ENCODE measurements around the gene MYOZ3. TPM values are rescaled to one million over a fixed set of nuclear protein-coding genes. Genes with fewer than 3 reads are reported as not detected.

MYOZ3 gene
- total and polyA plus RNA-seq, 4 donors: 0.03 to 0.09 (median 0.04) TPM; not detected in 1

DNA sequence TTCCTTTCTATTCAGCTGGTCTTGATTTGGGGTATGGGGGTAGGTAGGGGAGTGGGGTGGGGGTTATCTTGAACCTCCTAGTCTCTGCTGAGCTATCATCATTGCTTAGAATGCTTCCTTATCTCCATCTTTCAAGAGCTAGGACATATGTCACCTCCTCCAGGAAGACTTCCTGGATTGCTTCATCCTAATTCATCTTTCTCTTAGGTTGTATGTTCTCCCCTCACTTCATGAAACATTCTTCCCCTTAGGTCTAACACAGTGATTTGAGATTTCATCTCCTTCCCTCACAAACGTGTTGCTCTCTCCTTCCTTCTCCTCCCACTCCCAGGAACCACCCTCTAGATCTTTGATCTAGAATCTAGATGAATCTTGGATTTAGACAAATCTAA lies 23.0 kb upstream of the MYOZ3 start (continued):
- TF ChIP-seq, protein P1, sequence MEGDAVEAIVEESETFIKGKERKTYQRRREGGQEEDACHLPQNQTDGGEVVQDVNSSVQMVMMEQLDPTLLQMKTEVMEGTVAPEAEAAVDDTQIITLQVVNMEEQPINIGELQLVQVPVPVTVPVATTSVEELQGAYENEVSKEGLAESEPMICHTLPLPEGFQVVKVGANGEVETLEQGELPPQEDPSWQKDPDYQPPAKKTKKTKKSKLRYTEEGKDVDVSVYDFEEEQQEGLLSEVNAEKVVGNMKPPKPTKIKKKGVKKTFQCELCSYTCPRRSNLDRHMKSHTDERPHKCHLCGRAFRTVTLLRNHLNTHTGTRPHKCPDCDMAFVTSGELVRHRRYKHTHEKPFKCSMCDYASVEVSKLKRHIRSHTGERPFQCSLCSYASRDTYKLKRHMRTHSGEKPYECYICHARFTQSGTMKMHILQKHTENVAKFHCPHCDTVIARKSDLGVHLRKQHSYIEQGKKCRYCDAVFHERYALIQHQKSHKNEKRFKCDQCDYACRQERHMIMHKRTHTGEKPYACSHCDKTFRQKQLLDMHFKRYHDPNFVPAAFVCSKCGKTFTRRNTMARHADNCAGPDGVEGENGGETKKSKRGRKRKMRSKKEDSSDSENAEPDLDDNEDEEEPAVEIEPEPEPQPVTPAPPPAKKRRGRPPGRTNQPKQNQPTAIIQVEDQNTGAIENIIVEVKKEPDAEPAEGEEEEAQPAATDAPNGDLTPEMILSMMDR (IDR thresholded peaks at IDR 0.05; ENCODE audit: low read depth, low read length, missing input control): no peak
- TF ChIP-seq GABPA (IDR thresholded peaks at IDR 0.05 in 1 of 2, conservative IDR thresholded peaks at IDR 0.05 in 1 of 2): no peak
- no peak for TF ChIP-seq FOXA1 (IDR thresholded peaks at IDR 0.05)
- TF ChIP-seq, protein P2, sequence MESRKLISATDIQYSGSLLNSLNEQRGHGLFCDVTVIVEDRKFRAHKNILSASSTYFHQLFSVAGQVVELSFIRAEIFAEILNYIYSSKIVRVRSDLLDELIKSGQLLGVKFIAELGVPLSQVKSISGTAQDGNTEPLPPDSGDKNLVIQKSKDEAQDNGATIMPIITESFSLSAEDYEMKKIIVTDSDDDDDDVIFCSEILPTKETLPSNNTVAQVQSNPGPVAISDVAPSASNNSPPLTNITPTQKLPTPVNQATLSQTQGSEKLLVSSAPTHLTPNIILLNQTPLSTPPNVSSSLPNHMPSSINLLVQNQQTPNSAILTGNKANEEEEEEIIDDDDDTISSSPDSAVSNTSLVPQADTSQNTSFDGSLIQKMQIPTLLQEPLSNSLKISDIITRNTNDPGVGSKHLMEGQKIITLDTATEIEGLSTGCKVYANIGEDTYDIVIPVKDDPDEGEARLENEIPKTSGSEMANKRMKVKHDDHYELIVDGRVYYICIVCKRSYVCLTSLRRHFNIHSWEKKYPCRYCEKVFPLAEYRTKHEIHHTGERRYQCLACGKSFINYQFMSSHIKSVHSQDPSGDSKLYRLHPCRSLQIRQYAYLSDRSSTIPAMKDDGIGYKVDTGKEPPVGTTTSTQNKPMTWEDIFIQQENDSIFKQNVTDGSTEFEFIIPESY (IDR thresholded peaks at IDR 0.05): no peak
- TF ChIP-seq YY1 (IDR thresholded peaks at IDR 0.05): no peak
- TF ChIP-seq FOXA2 (IDR thresholded peaks at IDR 0.05): no peak
- TF ChIP-seq HNF4G (IDR thresholded peaks at IDR 0.05): no peak

DNA sequence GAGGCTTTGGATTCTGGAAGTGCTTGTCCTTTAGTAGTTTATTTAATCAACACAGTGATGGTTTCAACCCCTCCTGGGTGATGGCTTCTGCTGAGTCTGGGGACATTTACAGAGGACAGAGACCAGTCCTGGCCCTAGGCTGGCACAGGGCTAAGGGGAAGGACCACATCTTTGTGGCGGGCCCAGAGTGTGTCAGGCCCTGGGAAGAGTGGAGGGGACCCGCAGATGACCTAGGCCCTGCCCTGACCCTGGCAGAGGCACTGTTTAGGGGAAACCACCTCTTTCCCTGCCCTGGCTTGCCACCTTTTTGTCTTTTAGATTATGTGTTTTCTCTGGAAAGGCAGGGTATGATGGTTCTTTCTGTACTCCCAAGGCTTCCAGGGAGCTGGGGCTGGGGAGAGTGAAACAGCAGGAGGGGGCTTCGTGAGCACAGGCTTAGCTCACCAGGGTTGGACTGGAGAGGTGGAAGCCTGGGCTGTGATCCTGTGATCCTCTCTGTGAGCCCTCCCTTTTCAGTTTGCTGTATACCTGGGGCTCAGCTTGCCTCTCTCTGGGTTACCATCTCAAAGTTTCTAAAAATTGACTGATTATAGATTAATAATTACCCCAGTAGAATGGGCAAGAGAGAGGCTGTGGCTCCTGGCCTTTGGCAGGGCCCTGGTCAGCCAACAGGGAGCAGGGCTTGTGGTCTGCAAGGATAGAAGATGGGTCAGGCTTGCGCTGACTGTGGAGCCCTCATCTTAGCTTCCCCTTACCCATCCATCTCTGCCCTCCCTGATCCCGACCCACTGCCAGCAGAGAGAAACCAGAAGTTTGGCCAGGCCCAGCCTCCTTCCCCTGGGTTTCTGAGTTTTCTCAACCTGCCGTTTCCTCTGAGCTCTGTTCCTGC lies 22.3 kb upstream of the MYOZ3 start:
- DNase-seq (ENCODE audit: low spot score): no peak
- H3K4me1 ChIP-seq (ENCODE audit: control insufficient read depth in 4 of 4, insufficient read depth in 4 of 4, low read length in 3 of 4): peaks cover 20 to 81% (median 72%) of the 10 kb centered on the region in 4 donors
- H3K4me3 ChIP-seq (ENCODE audit: low read depth in 1 of 3, low read length in 3 of 3): peak overlapping the region in 1 of 3 donors; percentile 96
- WGBS: 28% methylated on average over 6 of the region's 6 CpGs
- no peaks in the 10 kb centered on the region for H3K27me3 ChIP-seq (ENCODE audit: control insufficient read depth in 4 of 4, insufficient read depth in 4 of 4, low read length in 3 of 4)
- TF ChIP-seq RAD21 (IDR thresholded peaks at IDR 0.05) (peak in 1 of 2 donors; percentile 43), YY1 (IDR thresholded peaks at IDR 0.05) (peak; percentile 85), FOXA2 (IDR thresholded peaks at IDR 0.05) (no peak), GABPA (IDR thresholded peaks at IDR 0.05 in 1 of 2, conservative IDR thresholded peaks at IDR 0.05 in 1 of 2) (no peak), SP1 (IDR thresholded peaks at IDR 0.05) (peak; percentile 73), JUND (IDR thresholded peaks at IDR 0.05) (peak in 1 of 2 donors; percentile 33), RXRA (IDR thresholded peaks at IDR 0.05) (peak; percentile 51 to 74), HNF4A (conservative IDR thresholded peaks at IDR 0.05) (peak; percentile 50 to 53), FOXA1 (IDR thresholded peaks at IDR 0.05) (no peak)
- TF ChIP-seq, protein P3, sequence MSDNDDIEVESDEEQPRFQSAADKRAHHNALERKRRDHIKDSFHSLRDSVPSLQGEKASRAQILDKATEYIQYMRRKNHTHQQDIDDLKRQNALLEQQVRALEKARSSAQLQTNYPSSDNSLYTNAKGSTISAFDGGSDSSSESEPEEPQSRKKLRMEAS (IDR thresholded peaks at IDR 0.05): peak; percentile 50
- TF ChIP-seq, protein P1 (IDR thresholded peaks at IDR 0.05; ENCODE audit: low read depth, low read length, missing input control): no peak
- TF ChIP-seq, protein P4, sequence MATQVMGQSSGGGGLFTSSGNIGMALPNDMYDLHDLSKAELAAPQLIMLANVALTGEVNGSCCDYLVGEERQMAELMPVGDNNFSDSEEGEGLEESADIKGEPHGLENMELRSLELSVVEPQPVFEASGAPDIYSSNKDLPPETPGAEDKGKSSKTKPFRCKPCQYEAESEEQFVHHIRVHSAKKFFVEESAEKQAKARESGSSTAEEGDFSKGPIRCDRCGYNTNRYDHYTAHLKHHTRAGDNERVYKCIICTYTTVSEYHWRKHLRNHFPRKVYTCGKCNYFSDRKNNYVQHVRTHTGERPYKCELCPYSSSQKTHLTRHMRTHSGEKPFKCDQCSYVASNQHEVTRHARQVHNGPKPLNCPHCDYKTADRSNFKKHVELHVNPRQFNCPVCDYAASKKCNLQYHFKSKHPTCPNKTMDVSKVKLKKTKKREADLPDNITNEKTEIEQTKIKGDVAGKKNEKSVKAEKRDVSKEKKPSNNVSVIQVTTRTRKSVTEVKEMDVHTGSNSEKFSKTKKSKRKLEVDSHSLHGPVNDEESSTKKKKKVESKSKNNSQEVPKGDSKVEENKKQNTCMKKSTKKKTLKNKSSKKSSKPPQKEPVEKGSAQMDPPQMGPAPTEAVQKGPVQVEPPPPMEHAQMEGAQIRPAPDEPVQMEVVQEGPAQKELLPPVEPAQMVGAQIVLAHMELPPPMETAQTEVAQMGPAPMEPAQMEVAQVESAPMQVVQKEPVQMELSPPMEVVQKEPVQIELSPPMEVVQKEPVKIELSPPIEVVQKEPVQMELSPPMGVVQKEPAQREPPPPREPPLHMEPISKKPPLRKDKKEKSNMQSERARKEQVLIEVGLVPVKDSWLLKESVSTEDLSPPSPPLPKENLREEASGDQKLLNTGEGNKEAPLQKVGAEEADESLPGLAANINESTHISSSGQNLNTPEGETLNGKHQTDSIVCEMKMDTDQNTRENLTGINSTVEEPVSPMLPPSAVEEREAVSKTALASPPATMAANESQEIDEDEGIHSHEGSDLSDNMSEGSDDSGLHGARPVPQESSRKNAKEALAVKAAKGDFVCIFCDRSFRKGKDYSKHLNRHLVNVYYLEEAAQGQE (IDR thresholded peaks at IDR 0.05): peak; percentile 50
- peak overlapping the region; percentile 83 to 99 for H3K27ac ChIP-seq (ENCODE audit: low read depth in 1 of 2, low read length in 2 of 2)
- peak overlapping the region in 1 of 2 donors; percentile 65 for H3K9ac ChIP-seq (ENCODE audit: low read depth in 1 of 2, low read length in 2 of 2)
- no peaks in the 10 kb centered on the region for H3K9me3 ChIP-seq (ENCODE audit: control insufficient read depth in 4 of 4, low read length in 3 of 4)
- H3K36me3 ChIP-seq (ENCODE audit: control insufficient read depth in 4 of 4, insufficient read depth in 3 of 4, low read depth in 1 of 4, low read length in 3 of 4): no peaks in the 10 kb centered on the region

Data from liver (tissue), 9 donors.